Astrocyte (in vitro differentiated cells and primary cell): ENCODE data around the gene HOXD12. TPM values are rescaled to one million over a fixed set of nuclear protein-coding genes. Genes with fewer than 3 reads are reported as not detected.

ENCODE experiments used
- DNase-seq: peaks from one replicate; pipeline ENCODE4 v3.0.0-alpha.2; 2010; ENCODE audit warnings: low read depth
- FAIRE-seq: peaks from 2 replicates; lab custom pipeline; 2011; peaks lifted over from hg19 to GRCh38; lab: Jason Lieb, UNC
- H2AFZ ChIP-seq: 2 replicates; pipeline ENCODE4 v1.6.0; 2012; ENCODE audit warnings: low read depth, low read length, inconsistent platforms
- H3K27ac ChIP-seq: 2 replicates; pipeline ENCODE4 v1.5.1; 2011; ENCODE audit warnings: low read depth, low read length, inconsistent platforms
- H3K27me3 ChIP-seq: 2 replicates; pipeline ENCODE4 v1.6.0; 2011; ENCODE audit warnings: low read length, inconsistent platforms; ENCODE audit not compliant: insufficient read depth
- H3K36me3 ChIP-seq: 2 replicates; pipeline ENCODE4 v1.5.1; 2011; ENCODE audit warnings: low read length, inconsistent platforms; ENCODE audit not compliant: insufficient read depth
- H3K4me1 ChIP-seq: 2 replicates; pipeline ENCODE4 v1.5.1; 2011; ENCODE audit warnings: low read length, inconsistent platforms; ENCODE audit not compliant: insufficient read depth
- H3K4me2 ChIP-seq: 2 replicates; pipeline ENCODE4 v1.6.0; 2012; ENCODE audit warnings: low read length, inconsistent platforms
- H3K4me3 ChIP-seq: 2 replicates; pipeline ENCODE4 v1.5.1; 2011; ENCODE audit warnings: low read depth, mild to moderate bottlenecking, low read length, inconsistent platforms; ENCODE audit not compliant: insufficient read depth
- H3K79me2 ChIP-seq: 2 replicates; pipeline ENCODE4 v1.6.0; 2012; ENCODE audit warnings: mild to moderate bottlenecking, low read length, inconsistent platforms; ENCODE audit not compliant: insufficient read depth
- H3K9ac ChIP-seq: 2 replicates; pipeline ENCODE4 v1.6.0; 2012; ENCODE audit warnings: mild to moderate bottlenecking, low read length, inconsistent platforms
- H3K9me3 ChIP-seq: 2 replicates; pipeline ENCODE4 v1.5.1; 2012; ENCODE audit warnings: low read depth, mild to moderate bottlenecking, low read length, inconsistent platforms; ENCODE audit not compliant: insufficient read depth
- H4K20me1 ChIP-seq: 2 replicates; pipeline ENCODE4 v1.6.0; 2012; ENCODE audit warnings: low read length, inconsistent platforms; ENCODE audit not compliant: insufficient read depth
- H3K27ac Mint-ChIP-seq: one replicate; pipeline ENCODE4 v1.8.0; 2021; ENCODE audit warnings: mild to moderate bottlenecking, mixed read lengths; ENCODE audit not compliant: unreplicated experiment
- H3K27me3 Mint-ChIP-seq: one replicate; pipeline ENCODE4 v1.8.0; 2021; ENCODE audit warnings: low read depth, mixed read lengths; ENCODE audit not compliant: unreplicated experiment
- H3K36me3 Mint-ChIP-seq: one replicate; pipeline ENCODE4 v1.8.0; 2021; ENCODE audit warnings: low read depth, mixed read lengths; ENCODE audit not compliant: unreplicated experiment
- H3K4me1 Mint-ChIP-seq: one replicate; pipeline ENCODE4 v1.8.0; 2021; ENCODE audit warnings: low read depth, mixed read lengths; ENCODE audit not compliant: unreplicated experiment
- H3K4me3 Mint-ChIP-seq: one replicate; pipeline ENCODE4 v1.8.0; 2021; ENCODE audit warnings: mild to moderate bottlenecking, moderate library complexity, mixed read lengths; ENCODE audit not compliant: unreplicated experiment
- H3K9me3 Mint-ChIP-seq: one replicate; pipeline ENCODE4 v1.8.0; 2021; ENCODE audit warnings: mild to moderate bottlenecking, mixed read lengths; ENCODE audit not compliant: unreplicated experiment
- EZH2 ChIP-seq: IDR thresholded peaks from 2 replicates; pipeline ENCODE4 v1.6.1; 2012; ENCODE audit warnings: mild to moderate bottlenecking, low read length, inconsistent platforms; ENCODE audit not compliant: insufficient read depth
- total RNA-seq: library from RNA; stranded (reverse); gene quantifications from 2 replicates; pipeline ENCODE4 v1.2.1, GENCODE V29; 2021
- TF ChIP-seq, protein P1 (sequence below): IDR thresholded peaks from 2 replicates; pipeline ENCODE4 v1.5.1; 2011; ENCODE audit warnings: low read depth, mild to moderate bottlenecking, inconsistent platforms, low read length, moderate library complexity; ENCODE audit not compliant: insufficient read depth

The HOXD12 gene
- total RNA-seq, 1 donor from 2014 or later: not detected

DNA sequence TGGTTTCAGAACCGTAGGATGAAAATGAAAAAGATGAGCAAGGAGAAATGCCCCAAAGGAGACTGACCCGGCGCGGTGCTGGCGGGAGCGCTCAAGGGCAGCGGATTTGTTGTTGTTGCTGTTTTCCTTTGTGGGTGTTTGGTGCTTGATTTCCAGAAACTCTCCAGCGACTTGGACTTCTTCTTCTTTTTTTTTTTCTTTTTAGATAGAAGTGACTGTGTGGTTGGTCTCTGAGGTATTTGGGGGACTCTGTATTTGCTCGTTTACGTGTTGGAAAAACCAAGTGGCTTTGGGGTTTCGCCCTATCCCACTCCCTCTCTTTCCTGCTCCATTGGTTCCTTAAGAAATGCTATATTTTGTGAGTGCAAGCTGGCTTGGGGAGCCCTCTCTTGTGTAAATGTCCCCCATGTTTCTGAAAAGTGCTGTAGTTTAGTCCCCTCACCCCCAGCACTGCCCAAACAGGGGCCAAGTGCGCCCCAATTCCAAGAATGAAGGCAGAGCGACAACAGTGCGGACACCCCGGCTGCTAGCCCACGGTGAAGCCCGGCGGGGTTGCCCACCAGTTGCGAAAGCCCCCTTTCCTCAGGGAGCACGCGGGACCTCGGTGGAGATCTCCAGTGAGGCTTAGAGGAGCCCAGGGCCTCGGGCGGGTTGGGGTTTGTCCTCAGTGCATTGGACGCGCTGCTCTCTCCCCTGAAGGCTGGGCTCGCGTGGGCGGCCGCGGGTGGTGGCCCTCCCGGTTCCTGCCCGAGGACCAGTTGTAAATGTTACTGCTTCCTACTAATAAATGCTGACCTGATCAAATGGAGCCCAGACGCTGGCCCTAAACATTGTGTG lies 24.7 kb downstream of the HOXD12 start:
- Histone ChIP-seq H3K9me3 (peaks cover 3% of the 10 kb centered on the region), H2AFZ (no peak overlapping the region), H3K9ac (no peak overlapping the region), H3K79me2 (no peaks in the 10 kb centered on the region), H3K27ac (no peak overlapping the region), H3K4me3 (no peak overlapping the region), H3K27me3 (peaks cover 100% of the 10 kb centered on the region), H4K20me1 (no peaks in the 10 kb centered on the region), H3K4me2 (no peak overlapping the region), H3K36me3 (no peaks in the 10 kb centered on the region), H3K4me1 (peaks cover 8% of the 10 kb centered on the region)
- Mint-ChIP-seq H3K4me1 (peaks cover 3% of the 10 kb centered on the region), H3K27me3 (peaks cover 75% of the 10 kb centered on the region), H3K4me3 (no peak overlapping the region), H3K9me3 (peaks cover 24% of the 10 kb centered on the region), H3K36me3 (peaks cover 2% of the 10 kb centered on the region), H3K27ac (peak overlapping the region; percentile 77)
- DNase-seq (no peak), FAIRE-seq (no peak)
- TF ChIP-seq, protein P1, sequence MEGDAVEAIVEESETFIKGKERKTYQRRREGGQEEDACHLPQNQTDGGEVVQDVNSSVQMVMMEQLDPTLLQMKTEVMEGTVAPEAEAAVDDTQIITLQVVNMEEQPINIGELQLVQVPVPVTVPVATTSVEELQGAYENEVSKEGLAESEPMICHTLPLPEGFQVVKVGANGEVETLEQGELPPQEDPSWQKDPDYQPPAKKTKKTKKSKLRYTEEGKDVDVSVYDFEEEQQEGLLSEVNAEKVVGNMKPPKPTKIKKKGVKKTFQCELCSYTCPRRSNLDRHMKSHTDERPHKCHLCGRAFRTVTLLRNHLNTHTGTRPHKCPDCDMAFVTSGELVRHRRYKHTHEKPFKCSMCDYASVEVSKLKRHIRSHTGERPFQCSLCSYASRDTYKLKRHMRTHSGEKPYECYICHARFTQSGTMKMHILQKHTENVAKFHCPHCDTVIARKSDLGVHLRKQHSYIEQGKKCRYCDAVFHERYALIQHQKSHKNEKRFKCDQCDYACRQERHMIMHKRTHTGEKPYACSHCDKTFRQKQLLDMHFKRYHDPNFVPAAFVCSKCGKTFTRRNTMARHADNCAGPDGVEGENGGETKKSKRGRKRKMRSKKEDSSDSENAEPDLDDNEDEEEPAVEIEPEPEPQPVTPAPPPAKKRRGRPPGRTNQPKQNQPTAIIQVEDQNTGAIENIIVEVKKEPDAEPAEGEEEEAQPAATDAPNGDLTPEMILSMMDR: no peak
- TF ChIP-seq EZH2: no peak

DNA sequence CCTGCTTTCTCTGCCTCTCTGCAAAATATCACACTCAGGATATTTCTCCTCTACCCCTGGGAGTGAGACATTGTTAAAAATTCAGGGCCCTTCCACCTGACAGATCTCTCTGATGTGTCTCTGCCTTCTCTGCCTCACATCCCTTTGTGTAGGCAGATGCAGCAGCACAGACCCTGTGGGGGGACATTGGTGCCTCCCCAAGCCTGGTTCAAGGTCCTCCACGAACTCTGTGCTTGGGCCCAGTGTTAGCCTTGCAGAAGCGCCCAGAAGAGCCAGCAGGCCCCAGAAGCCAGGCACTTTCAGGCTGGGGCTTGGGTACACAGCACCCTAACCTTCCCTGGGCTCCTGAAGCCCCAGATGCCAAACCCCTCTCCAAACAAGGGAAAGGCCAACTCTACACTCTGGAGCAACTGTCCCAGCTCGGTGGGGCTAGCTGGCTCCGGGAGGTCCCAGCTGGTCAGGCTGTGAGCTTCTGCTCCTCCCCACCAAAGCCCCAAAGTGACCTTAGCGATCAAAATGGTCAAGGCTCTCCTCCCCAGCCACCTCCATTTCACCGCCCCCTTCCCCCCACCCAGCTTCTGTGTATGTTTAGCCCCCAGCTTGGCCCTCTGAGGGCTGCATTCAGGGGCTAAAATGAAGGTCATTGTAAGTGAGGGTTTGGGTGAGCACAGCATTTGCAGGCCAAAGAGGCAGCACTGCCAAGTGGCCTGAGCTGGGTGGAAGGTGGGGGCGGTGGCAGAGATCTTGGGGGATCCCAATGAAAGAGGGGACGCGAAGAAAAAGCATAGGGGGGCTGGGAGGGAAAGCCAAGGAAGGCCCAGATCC lies 25.6 kb downstream of the HOXD12 start:
- peaks cover 93% of the 10 kb centered on the region for H3K27me3 ChIP-seq

More for the DNA sequence above, 25.6 kb downstream of the HOXD12 start:
- Histone ChIP-seq H3K9ac (no peak overlapping the region), H3K27ac (no peak overlapping the region), H3K4me1 (peaks cover 8% of the 10 kb centered on the region), H3K4me3 (no peak overlapping the region), H3K79me2 (no peaks in the 10 kb centered on the region), H3K4me2 (no peak overlapping the region), H3K36me3 (no peaks in the 10 kb centered on the region), H3K9me3 (peaks cover 3% of the 10 kb centered on the region), H2AFZ (no peak overlapping the region), H4K20me1 (no peaks in the 10 kb centered on the region)
- no peak for FAIRE-seq
- H3K4me1 Mint-ChIP-seq: peaks cover 3% of the 10 kb centered on the region
- DNase-seq: no peak
- H3K9me3 Mint-ChIP-seq: peaks cover 19% of the 10 kb centered on the region
- H3K27ac Mint-ChIP-seq: no peak overlapping the region
- no peaks in the 10 kb centered on the region for H3K36me3 Mint-ChIP-seq
- H3K4me3 Mint-ChIP-seq: no peak overlapping the region
- TF ChIP-seq, protein P1: no peak
- TF ChIP-seq EZH2: peak; percentile 8
- H3K27me3 Mint-ChIP-seq: peaks cover 69% of the 10 kb centered on the region
